Measurements from ENCODE around the gene EMX2.

Gene EMX2

GRCh38 chr10:117536072-117536865 lies 6.3 kb upstream of the EMX2 start:
- no peaks in the 10 kb centered on the region for H3K9me3 Mint-ChIP-seq
- CTCF ChIA-PET, result interaction anchor here (1.0 to 2.7 kb wide), 4 partner anchors 11 to 723 kb away, joined by 3 to 13 read pairs (median 3); no protein-coding TSS in a partner anchor
- H3K4me3 Mint-ChIP-seq, result no peak overlapping the region
- DNase-seq, result no peak
- peaks cover 98% of the 10 kb centered on the region for H3K27me3 Mint-ChIP-seq
- H3K36me3 Mint-ChIP-seq, result no peaks in the 10 kb centered on the region
- H3K4me1 Mint-ChIP-seq, result peaks cover 3% of the 10 kb centered on the region
- H3K27ac Mint-ChIP-seq, result peak overlapping the region; percentile 11

- CTCF ChIA-PET, result interaction anchor here (0.6 to 2.7 kb wide), 6 partner anchors 10 to 722 kb away, joined by 3 to 13 read pairs (median 3); no protein-coding TSS in a partner anchor
- Mint-ChIP-seq H3K27ac (no peak overlapping the region), H3K4me3 (no peak overlapping the region), H3K27me3 (peaks cover 98% of the 10 kb centered on the region), H3K4me1 (peaks cover 3% of the 10 kb centered on the region), H3K9me3 (no peaks in the 10 kb centered on the region), H3K36me3 (peaks cover 1% of the 10 kb centered on the region)
- no peak for DNase-seq
These were observed 5.6 kb upstream of the EMX2 start for GRCh38 chr10:117536866-117537435.

- Mint-ChIP-seq H3K27me3 (peaks cover 98% of the 10 kb centered on the region), H3K9me3 (no peaks in the 10 kb centered on the region), H3K4me1 (peaks cover 4% of the 10 kb centered on the region), H3K4me3 (no peak overlapping the region), H3K27ac (no peak overlapping the region), H3K36me3 (peaks cover 1% of the 10 kb centered on the region)
- no peak for DNase-seq
- CTCF ChIA-PET, result interaction anchor here (0.6 to 2.7 kb wide), 8 partner anchors 10 to 922 kb away, joined by 3 to 13 read pairs (median 4); no protein-coding TSS in a partner anchor
These were observed 5.1 kb upstream of the EMX2 start for GRCh38 chr10:117537436-117537903.

GRCh38 chr10:117537904-117538524 lies 4.5 kb upstream of the EMX2 start:
- Mint-ChIP-seq H3K4me3 (no peak overlapping the region), H3K27me3 (peaks cover 98% of the 10 kb centered on the region), H3K9me3 (no peaks in the 10 kb centered on the region), H3K27ac (no peak overlapping the region), H3K36me3 (peaks cover 1% of the 10 kb centered on the region), H3K4me1 (peaks cover 5% of the 10 kb centered on the region)
- no peak for DNase-seq
- CTCF ChIA-PET, result interaction anchor here (0.6 to 2.7 kb wide), 7 partner anchors 12 to 921 kb away, joined by 3 to 13 read pairs (median 4); no protein-coding TSS in a partner anchor

DNA sequence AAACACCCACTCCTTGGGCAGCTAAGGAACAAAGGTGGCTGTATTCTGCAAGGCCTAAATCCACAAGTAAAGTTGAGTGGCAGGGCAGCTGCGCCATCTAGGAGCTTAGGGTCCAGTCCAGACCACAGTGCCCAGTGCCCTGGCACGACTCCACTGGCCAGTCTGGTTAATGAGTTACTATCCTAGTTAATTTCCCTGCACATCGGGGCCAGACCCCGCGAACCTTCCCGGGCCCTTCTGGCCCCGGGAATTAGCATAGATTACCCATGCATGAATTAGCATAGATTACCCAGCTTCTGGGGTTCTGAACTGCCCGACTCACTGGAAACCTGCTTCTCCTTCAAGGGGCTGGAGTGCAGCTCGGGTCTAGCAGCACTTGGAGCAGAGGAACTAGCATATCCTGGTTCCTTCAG lies 3.2 kb upstream of the EMX2 start:
- no peak overlapping the region for H3K4me3 Mint-ChIP-seq
- no peaks in the 10 kb centered on the region for H3K9me3 Mint-ChIP-seq
- CTCF ChIA-PET, result interaction anchor here (1.3 to 2.7 kb wide), 2 partner anchors 372 to 702 kb away, joined by 5 to 13 read pairs; no protein-coding TSS in a partner anchor
- H3K27me3 Mint-ChIP-seq, result peaks cover 98% of the 10 kb centered on the region
- peaks cover 1% of the 10 kb centered on the region for H3K36me3 Mint-ChIP-seq
- no peak overlapping the region for H3K27ac Mint-ChIP-seq
- peaks cover 13% of the 10 kb centered on the region for H3K4me1 Mint-ChIP-seq
- no peak for DNase-seq

DNA sequence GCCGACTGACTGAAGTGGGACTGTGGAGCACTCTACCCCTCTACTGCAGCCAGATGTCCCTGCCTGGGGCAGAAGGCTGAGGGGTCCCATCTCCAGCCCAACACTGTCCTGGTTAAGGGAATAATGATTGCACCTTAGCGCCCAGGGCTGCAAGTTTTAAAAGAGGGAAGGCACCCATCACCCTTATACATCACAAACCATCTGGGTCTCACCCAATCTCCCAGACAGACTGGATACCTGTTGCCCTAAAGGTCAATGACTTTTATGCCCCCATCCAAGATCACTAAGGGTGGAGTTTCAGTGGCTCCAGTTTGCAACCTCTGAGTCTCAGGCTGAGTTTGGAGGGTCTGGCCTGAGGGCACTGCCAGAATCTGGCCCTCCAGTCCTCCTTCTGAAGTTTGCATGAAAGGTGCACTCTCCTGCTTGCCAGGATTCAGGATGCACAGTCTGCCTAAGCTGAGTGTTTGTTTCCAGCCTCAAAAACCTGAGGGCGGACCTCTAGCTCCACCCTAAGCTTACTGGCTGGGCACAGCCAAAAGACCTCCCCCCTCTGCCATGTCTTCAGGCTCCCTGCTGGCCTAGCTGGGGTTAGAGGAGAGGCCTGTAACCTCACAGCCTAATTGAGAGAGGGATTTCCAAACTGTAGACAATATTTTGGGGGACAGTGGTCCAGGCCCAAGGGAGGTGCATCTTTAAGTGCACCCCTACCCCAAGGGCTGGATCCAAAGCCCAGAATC lies 2.5 kb upstream of the EMX2 start:
- H3K4me3 Mint-ChIP-seq, result no peak overlapping the region
- no peak for DNase-seq
- peaks cover 98% of the 10 kb centered on the region for H3K27me3 Mint-ChIP-seq
- CTCF ChIA-PET, result no interaction called here
- H3K9me3 Mint-ChIP-seq, result no peaks in the 10 kb centered on the region
- no peak overlapping the region for H3K27ac Mint-ChIP-seq
- H3K36me3 Mint-ChIP-seq, result peaks cover 1% of the 10 kb centered on the region
- H3K4me1 Mint-ChIP-seq, result peaks cover 13% of the 10 kb centered on the region

DNA sequence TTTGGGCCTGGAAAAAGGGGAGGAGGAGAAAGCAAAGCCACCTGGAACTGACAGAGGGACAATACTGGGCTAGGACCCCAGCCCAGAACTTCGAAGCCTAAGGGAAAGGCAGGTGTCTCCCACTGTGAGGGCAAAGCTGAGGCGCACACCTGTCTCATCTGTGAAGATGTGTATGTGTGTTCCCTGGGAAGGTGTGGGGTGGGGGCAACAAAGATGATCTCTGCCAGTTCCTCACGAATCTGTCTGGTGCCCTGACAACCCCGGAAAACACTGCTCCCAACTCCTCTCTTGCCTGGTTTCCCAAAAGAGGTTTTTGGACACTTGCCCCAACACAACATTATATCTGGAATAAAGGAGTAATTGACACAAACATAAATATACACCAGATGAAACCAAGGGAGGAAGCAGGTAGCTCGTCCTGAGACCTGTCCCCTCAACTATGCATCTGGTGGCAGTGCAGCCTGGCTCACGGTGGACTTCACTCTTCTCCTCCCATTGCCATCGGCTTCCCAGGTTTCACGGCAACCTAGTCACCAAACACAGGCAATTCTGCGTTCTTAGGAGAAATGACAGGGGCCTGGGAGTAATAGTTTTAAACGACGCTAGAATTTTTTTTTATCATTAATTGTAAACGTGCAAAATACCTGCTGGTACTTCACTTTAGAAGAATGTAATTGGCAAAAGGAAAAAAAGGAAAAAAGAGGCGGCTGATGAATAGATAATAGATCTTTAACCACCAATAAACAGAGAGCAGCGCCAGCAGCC lies 1.7 kb upstream of the EMX2 start:
- CTCF ChIA-PET, result interaction anchor here (0.6 kb wide), 1 partner anchor 701 kb away, joined by 3 read pairs; no protein-coding TSS in a partner anchor
- peaks cover 14% of the 10 kb centered on the region for H3K4me1 Mint-ChIP-seq
- H3K27me3 Mint-ChIP-seq, result peaks cover 98% of the 10 kb centered on the region
- H3K4me3 Mint-ChIP-seq, result no peak overlapping the region
- H3K27ac Mint-ChIP-seq, result peak overlapping the region; percentile 15
- H3K9me3 Mint-ChIP-seq, result no peaks in the 10 kb centered on the region
- no peak for DNase-seq
- H3K36me3 Mint-ChIP-seq, result peaks cover 1% of the 10 kb centered on the region

- H3K27me3 Mint-ChIP-seq, result peaks cover 98% of the 10 kb centered on the region
- no peak for DNase-seq
- peak overlapping the region; percentile 51 for H3K4me3 Mint-ChIP-seq
- no peaks in the 10 kb centered on the region for H3K9me3 Mint-ChIP-seq
- peak overlapping the region; percentile 65 for H3K27ac Mint-ChIP-seq
- peaks cover 1% of the 10 kb centered on the region for H3K36me3 Mint-ChIP-seq
- peaks cover 17% of the 10 kb centered on the region for H3K4me1 Mint-ChIP-seq
- CTCF ChIA-PET, result interaction anchor here (0.6 kb wide), 1 partner anchor 701 kb away, joined by 3 read pairs; no protein-coding TSS in a partner anchor
These were observed 1.1 kb upstream of the EMX2 start for GRCh38 chr10:117541405-117541908.

- H3K27me3 Mint-ChIP-seq, result peaks cover 98% of the 10 kb centered on the region
- peak overlapping the region; percentile 51 for H3K4me3 Mint-ChIP-seq
- CTCF ChIA-PET, result interaction anchor here (0.6 kb wide), 1 partner anchor 700 kb away, joined by 3 read pairs; no protein-coding TSS in a partner anchor
- no peaks in the 10 kb centered on the region for H3K9me3 Mint-ChIP-seq
- H3K27ac Mint-ChIP-seq, result peak overlapping the region; percentile 70
- peaks cover 1% of the 10 kb centered on the region for H3K36me3 Mint-ChIP-seq
- DNase-seq, result no peak
- H3K4me1 Mint-ChIP-seq, result peaks cover 17% of the 10 kb centered on the region
These were observed 439 bp upstream of the EMX2 start for GRCh38 chr10:117541909-117542705.

- Mint-ChIP-seq H3K4me3 (no peak overlapping the region), H3K4me1 (peaks cover 17% of the 10 kb centered on the region), H3K27me3 (peaks cover 98% of the 10 kb centered on the region), H3K9me3 (no peaks in the 10 kb centered on the region), H3K36me3 (peaks cover 3% of the 10 kb centered on the region), H3K27ac (peak overlapping the region; percentile 49)
- DNase-seq, result no peak
- CTCF ChIA-PET, result no interaction called here
These were observed 868 bp downstream of the EMX2 start for GRCh38 chr10:117543225-117544003.

- no peak for DNase-seq
- peak overlapping the region; percentile 80 for H3K27ac Mint-ChIP-seq
- peaks cover 100% of the 10 kb centered on the region for H3K27me3 Mint-ChIP-seq
- no peaks in the 10 kb centered on the region for H3K9me3 Mint-ChIP-seq
- H3K36me3 Mint-ChIP-seq, result peaks cover 3% of the 10 kb centered on the region
- peak overlapping the region; percentile 56 for H3K4me3 Mint-ChIP-seq
- peaks cover 17% of the 10 kb centered on the region for H3K4me1 Mint-ChIP-seq
- CTCF ChIA-PET, result interaction anchor here (0.6 kb wide), 1 partner anchor 195 kb away, joined by 3 read pairs; no protein-coding TSS in a partner anchor
These were observed 1.6 kb downstream of the EMX2 start for GRCh38 chr10:117544004-117544701.
